Epithelial cell of proximal tubule (primary cell): ENCODE results near the gene MCC. TPM values are rescaled to one million over a fixed set of nuclear protein-coding genes. Genes with fewer than 3 reads are reported as not detected.
"Not testable (repeated sequence)": the region's sequence is repeated elsewhere in the genome, so short reads cannot be mapped to it uniquely, and the experiment has no call there.

ENCODE experiments used
- DNase-seq: peaks from one replicate; pipeline ENCODE4 v3.0.0-alpha.2; 2011; ENCODE audit warnings: low read depth
- H3K4me3 ChIP-seq: 2 replicates; pipeline ENCODE4 v1.5.1; 2011; ENCODE audit warnings: low read depth, mild to moderate bottlenecking, low read length
- total RNA-seq: library from RNA; depleted of rRNA; stranded (reverse); fragments of >200 nt; gene quantifications from 2 replicates; pipeline ENCODE4 v1.2.3, GENCODE V29; 2015
- TF ChIP-seq, protein P1 (sequence below): conservative IDR thresholded peaks from 2 replicates; pipeline ENCODE4 v1.5.1; 2012; ENCODE audit warnings: low read depth, mild to moderate bottlenecking, low read length

The MCC gene
- total RNA-seq, 1 donor from 2014 or later = 6.3 TPM

DNA sequence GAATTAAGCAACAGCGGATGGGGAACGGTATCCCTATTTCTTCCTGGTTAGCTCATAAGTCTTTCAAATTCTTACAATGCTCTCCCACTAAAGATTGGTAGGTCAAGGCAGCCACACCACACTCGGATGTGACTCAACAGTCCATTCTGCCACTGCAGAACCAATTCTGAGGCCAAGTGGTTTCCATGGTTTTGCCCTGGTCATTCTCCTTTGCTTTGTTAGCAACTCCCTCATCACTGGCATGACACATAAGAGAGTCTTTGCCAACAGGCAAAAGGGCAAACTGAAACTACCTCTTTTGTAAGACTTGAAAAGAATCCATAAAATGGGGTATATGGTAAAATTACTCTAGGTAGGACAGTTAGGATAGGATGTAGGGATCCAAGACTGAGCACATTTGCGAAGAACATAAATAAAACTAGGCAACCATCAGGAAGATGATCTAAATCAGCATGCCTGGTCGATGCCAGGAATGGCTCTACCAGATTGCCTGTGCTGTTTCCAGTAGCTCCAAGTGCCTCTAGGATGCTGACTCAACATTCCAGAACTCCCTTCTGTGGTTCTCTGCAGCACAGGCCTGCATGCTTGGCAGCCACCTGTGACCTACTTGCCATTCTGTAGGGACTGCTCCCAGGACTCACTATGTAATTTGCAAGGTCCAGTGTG, 406.2 kb downstream of the MCC start:
- H3K4me3 ChIP-seq = peak overlapping the region; percentile 17
- TF ChIP-seq, protein P1, sequence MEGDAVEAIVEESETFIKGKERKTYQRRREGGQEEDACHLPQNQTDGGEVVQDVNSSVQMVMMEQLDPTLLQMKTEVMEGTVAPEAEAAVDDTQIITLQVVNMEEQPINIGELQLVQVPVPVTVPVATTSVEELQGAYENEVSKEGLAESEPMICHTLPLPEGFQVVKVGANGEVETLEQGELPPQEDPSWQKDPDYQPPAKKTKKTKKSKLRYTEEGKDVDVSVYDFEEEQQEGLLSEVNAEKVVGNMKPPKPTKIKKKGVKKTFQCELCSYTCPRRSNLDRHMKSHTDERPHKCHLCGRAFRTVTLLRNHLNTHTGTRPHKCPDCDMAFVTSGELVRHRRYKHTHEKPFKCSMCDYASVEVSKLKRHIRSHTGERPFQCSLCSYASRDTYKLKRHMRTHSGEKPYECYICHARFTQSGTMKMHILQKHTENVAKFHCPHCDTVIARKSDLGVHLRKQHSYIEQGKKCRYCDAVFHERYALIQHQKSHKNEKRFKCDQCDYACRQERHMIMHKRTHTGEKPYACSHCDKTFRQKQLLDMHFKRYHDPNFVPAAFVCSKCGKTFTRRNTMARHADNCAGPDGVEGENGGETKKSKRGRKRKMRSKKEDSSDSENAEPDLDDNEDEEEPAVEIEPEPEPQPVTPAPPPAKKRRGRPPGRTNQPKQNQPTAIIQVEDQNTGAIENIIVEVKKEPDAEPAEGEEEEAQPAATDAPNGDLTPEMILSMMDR = no peak
- peak; percentile 96 for DNase-seq

DNA sequence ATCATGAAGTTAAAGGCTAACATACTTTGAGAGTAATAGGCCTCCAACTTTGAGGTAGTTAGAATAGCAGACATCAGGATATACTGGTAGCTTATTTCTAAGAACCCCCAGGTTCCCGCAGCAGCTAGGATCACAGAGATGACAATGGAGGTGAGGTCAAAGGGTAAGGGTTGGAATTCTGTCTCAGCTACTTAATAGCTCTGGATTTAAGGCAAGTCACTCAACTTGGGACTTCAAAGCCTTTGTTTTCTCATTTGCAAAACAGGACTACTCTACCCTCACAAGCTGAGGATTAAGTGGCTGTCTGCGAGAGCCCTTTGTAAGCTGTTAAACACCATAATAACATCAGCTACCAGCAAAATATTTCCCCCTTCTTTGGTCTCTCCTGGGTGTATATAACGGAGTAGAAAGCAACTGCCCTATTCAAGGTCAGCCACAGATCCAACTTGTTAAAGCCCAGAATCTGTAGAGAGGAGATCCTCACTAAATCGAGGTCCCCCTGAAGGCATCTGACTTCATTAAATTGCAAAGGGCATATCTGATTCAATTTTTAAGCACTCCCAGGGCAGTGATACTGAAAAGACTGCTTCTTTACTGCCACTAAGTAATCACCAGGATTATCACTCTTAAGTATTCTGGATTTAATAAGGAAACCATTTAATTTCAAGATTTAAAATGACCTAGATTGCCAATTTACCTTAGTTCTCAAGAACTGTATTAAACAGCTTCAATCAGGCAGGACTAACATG, 407.0 kb downstream of the MCC start:
- H3K4me3 ChIP-seq = no peak overlapping the region
- TF ChIP-seq, protein P1 = no peak
- DNase-seq = no peak

DNA sequence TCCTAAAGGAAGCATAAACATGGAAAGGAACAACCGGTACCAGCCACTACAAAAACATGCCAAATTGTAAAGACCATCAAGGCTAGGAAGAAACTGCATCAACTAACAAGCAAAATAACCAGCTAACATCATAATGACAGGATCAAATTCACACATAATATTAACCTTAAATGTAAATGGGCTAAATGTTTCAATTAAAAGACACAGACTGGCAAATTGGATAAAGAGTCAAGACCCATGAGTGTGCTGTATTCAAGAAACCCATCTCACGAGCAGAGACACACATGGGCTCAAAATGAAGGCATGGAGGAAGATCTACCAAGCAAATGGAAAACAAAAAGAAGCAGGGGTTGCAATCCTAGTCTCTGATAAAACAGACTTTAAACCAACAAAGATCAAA, 411.6 kb downstream of the MCC start:
- DNase-seq, H3K4me3 ChIP-seq: not testable (repeated sequence)

DNA sequence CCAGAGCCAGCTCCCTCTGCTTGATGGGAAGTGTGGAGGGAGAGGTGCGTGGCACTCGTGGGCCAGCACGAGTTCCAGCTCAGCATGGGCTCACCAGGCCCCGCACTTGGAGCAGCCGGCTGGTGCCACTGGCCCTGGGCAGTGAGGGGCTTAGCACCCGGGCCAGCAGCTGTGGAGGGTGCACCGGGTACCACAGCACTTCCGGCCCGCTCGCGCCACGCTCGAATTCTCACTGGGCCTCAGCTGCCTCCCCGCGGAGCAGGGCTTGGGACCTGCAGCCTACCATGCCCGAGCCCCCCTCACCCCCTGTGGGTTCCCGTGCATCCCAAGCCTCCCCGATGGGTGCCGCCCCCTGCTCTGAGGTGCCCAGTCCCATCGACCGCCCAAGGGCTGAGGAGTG, 413.2 kb downstream of the MCC start:
- DNase-seq = no peak
- TF ChIP-seq, protein P1 = no peak
- no peak overlapping the region for H3K4me3 ChIP-seq

DNA sequence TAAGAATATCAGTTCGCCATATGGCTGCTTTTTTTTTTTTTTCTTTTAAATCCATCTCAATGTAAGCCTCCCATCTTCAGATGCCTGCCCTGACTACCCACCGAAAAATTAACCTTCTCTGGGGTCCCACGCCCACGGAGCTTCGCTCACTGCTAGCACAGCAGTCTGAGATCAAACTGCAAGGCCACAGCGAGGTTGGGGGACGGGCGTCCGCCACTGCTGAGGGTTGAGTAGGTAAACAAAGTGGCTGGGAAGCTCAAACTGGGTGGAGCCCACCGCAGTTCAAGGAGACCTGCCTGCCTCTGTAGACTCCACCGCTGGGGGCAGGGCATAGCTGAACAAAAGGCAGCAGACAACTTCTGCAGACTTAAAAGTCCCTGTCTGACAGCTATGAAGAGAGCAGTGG, 414.6 kb downstream of the MCC start:
- H3K4me3 ChIP-seq, DNase-seq: not testable (repeated sequence)

DNA sequence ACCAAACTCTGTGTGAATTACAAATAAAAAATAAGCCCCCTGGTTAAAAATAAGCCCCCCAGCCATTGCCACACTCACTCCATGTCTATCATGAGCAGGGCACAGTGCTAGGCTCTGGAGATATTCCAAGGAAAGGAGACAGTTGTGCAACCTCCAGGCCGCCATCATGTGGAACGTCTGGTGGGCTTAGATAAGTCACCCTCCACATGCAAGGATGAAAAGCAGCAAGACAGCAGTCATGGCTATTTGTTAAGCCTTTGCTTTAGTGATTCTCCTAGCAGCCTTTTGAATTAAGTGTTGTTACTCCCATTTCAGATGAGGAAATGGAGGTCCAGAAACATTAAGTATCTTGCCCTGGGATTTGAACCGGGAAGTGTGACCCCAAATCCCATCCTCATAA, 416.9 kb downstream of the MCC start:
- TF ChIP-seq, protein P1 = no peak
- DNase-seq = no peak
- no peak overlapping the region for H3K4me3 ChIP-seq

DNA sequence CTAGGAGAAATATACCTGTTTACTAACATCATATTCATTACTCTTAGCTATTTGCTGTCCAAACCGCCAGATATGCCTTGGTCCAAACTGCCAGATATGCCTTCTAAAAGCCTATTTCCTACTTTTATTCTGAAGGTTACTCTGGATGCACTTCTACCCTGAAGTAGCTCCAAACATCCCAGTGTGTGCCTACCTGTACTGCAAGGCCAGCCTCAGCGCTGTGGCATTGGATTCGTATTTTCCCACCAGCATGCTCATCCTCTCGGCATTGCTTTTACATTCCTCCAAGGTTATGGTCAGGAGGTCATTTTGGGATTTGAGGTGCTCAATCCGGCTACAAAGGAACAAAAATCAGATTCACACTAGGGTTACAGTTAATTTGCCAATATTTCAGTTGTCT, 417.4 kb downstream of the MCC start:
- DNase-seq = no peak
- H3K4me3 ChIP-seq = no peak overlapping the region
- TF ChIP-seq, protein P1 = no peak

DNA sequence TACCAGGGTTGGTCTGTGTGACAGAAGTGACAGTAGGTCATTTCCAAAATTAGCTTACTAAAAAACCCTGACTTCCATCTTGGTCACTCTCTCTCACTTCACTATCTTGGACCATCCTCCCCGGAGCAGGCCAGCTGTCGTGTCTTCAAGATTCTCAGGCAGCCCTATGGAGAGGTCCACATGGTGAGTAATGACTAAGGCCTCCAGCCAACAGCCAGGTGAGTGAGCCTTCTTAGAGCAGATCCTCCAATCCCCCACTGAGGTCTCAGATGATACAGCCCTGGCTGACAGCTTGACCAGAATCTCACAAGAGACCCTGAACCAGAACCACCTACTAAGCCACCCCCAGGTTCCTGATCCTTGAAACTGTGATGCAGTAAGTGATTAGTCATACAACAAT, 419.7 kb downstream of the MCC start:
- no peak overlapping the region for H3K4me3 ChIP-seq
- no peak for DNase-seq
- TF ChIP-seq, protein P1 = no peak
